Ascending aorta (tissue), 2 donors: ENCODE measurements around the gene SLC26A2. TPM values are rescaled to one million over a fixed set of nuclear protein-coding genes. Genes with fewer than 3 reads are reported as not detected.

Experiments
- DNase-seq, 2 donors: peaks; one replicate each; pipeline ENCODE4 v3.0.0-alpha.2; 2019; ENCODE audit warnings: low spot score in 2 of 2
- H3K27ac ChIP-seq, 2 donors: fragments of 200-600 bp; sonication (generic); one replicate each; pipeline ENCODE4 v1.5.1; 2016 to 2017; ENCODE audit warnings: mild to moderate bottlenecking in 1 of 2
- H3K27me3 ChIP-seq: fragments of 200-600 bp; sonication (generic); one replicate; pipeline ENCODE4 v1.5.1; 2017
- H3K36me3 ChIP-seq, 2 donors: fragments of 200-600 bp; sonication (generic); one replicate each; pipeline ENCODE4 v1.5.1; 2016
- H3K4me1 ChIP-seq, 2 donors: fragments of 200-600 bp; sonication (generic); one replicate each; pipeline ENCODE4 v1.5.1; 2016 to 2017; ENCODE audit warnings: mild to moderate bottlenecking in 1 of 2
- H3K4me3 ChIP-seq, 2 donors: fragments of 200-600 bp; sonication (generic); one replicate each; pipeline ENCODE4 v1.5.1; 2016 to 2017; ENCODE audit warnings: mild to moderate bottlenecking in 1 of 2
- H3K9me3 ChIP-seq, 2 donors: fragments of 200-600 bp; sonication (generic); one replicate each; pipeline ENCODE4 v1.5.1; 2016
- CTCF ChIP-seq, 3 experiments: fragments of 200-600 bp in 2 of 3; fragments of 450-650 bp in 1 of 3; sonication (generic) in 2 of 3; IDR thresholded peaks; one replicate each; pipeline ENCODE4 v1.5.1; 2016 to 2019; ENCODE audit warnings: antibody characterized with exemption in 3 of 3, mild to moderate bottlenecking in 1 of 3, moderate library complexity in 1 of 3
- intact Hi-C: fragments of 100-400 bp; cut with DNase I; formaldehyde crosslinking; loops from one replicate; pipeline ENCODE4 v1.15.1; 2023
- total RNA-seq: library from RNA; depleted of rRNA; stranded (reverse); fragments of >200 nt; gene quantifications from one replicate; pipeline ENCODE4 v1.1.0, GENCODE V29; 2016

SLC26A2 gene
- total RNA-seq, 1 donor from 2014 or later: 6.9 TPM

- peak overlapping the region in 1 of 2 donors; percentile 78 for H3K27ac ChIP-seq
- intact Hi-C loops: loop anchor here (10.0 kb wide), 1 partner anchor 195 kb away; no protein-coding TSS in a partner anchor
- no peak for TF ChIP-seq CTCF (IDR thresholded peaks at IDR 0.05)
- peaks cover 37 to 54% of the 10 kb centered on the region in 2 donors for H3K36me3 ChIP-seq
- no peak for DNase-seq
- H3K4me3 ChIP-seq: no peak overlapping the region
- peaks cover 0 to 30% of the 10 kb centered on the region in 2 donors for H3K4me1 ChIP-seq
- H3K9me3 ChIP-seq: peaks cover 0 to 5% of the 10 kb centered on the region in 2 donors
- H3K27me3 ChIP-seq: no peaks in the 10 kb centered on the region
Measured at GRCh38 chr5:150020249-150020648, 59.7 kb downstream of the SLC26A2 start.

- no peak for TF ChIP-seq CTCF (IDR thresholded peaks at IDR 0.05)
- peak overlapping the region; percentile 43 to 78 for H3K27ac ChIP-seq
- no peaks in the 10 kb centered on the region for H3K27me3 ChIP-seq
- DNase-seq: peak in 1 of 2 donors; percentile 72
- no peaks in the 10 kb centered on the region for H3K9me3 ChIP-seq
- peaks cover 0 to 30% of the 10 kb centered on the region in 2 donors for H3K4me1 ChIP-seq
- H3K36me3 ChIP-seq: peaks cover 37 to 54% of the 10 kb centered on the region in 2 donors
- no peak overlapping the region for H3K4me3 ChIP-seq
- intact Hi-C loops: loop anchor here (10.0 kb wide), 1 partner anchor 193 kb away; no protein-coding TSS in a partner anchor
Measured at GRCh38 chr5:150021491-150022157, 61.1 kb downstream of the SLC26A2 start.

GRCh38 chr5:150022158-150022531 lies 61.6 kb downstream of the SLC26A2 start:
- no peaks in the 10 kb centered on the region for H3K9me3 ChIP-seq
- TF ChIP-seq CTCF (IDR thresholded peaks at IDR 0.05): no peak
- intact Hi-C loops: loop anchor here (10.0 kb wide), 1 partner anchor 193 kb away; no protein-coding TSS in a partner anchor
- no peaks in the 10 kb centered on the region for H3K27me3 ChIP-seq
- no peak for DNase-seq
- H3K4me3 ChIP-seq: no peak overlapping the region
- H3K27ac ChIP-seq: peak overlapping the region; percentile 43 to 78
- H3K36me3 ChIP-seq: peaks cover 42 to 58% of the 10 kb centered on the region in 2 donors
- H3K4me1 ChIP-seq: peaks cover 0 to 30% of the 10 kb centered on the region in 2 donors

GRCh38 chr5:150022681-150023080 lies 62.1 kb downstream of the SLC26A2 start:
- intact Hi-C loops: loop anchor here (10.0 kb wide), 1 partner anchor 192 kb away; no protein-coding TSS in a partner anchor
- H3K4me1 ChIP-seq: peaks cover 0 to 30% of the 10 kb centered on the region in 2 donors
- DNase-seq: no peak
- no peak overlapping the region for H3K4me3 ChIP-seq
- H3K36me3 ChIP-seq: peaks cover 46 to 63% of the 10 kb centered on the region in 2 donors
- no peaks in the 10 kb centered on the region for H3K9me3 ChIP-seq
- peak overlapping the region; percentile 43 to 78 for H3K27ac ChIP-seq
- TF ChIP-seq CTCF (IDR thresholded peaks at IDR 0.05): no peak
- H3K27me3 ChIP-seq: no peaks in the 10 kb centered on the region

GRCh38 chr5:150023136-150023535 lies 62.6 kb downstream of the SLC26A2 start:
- Histone ChIP-seq H3K36me3 (peaks cover 46 to 63% of the 10 kb centered on the region in 2 donors), H3K4me3 (no peak overlapping the region)

More at GRCh38 chr5:150023136-150023535, 62.6 kb downstream of the SLC26A2 start:
- Histone ChIP-seq H3K27ac (peak overlapping the region; percentile 43 to 78), H3K9me3 (no peaks in the 10 kb centered on the region), H3K4me1 (peaks cover 0 to 30% of the 10 kb centered on the region in 2 donors), H3K27me3 (no peaks in the 10 kb centered on the region)
- no peak for TF ChIP-seq CTCF (IDR thresholded peaks at IDR 0.05)
- DNase-seq: no peak
- intact Hi-C loops: loop anchor here (10.0 kb wide), 1 partner anchor 192 kb away; no protein-coding TSS in a partner anchor
